ENCODE results near the gene RYR3. TPM values are rescaled to one million over a fixed set of nuclear protein-coding genes. Genes with fewer than 3 reads are reported as not detected.

Gene RYR3
- total and polyA plus RNA-seq, 10 of the 15 experiments (the other 5 are each of a cell fraction or from before 2014, with no cell fraction given) = under 0.01 to 0.44 (median 0.16) TPM; not detected in 5

DNA sequence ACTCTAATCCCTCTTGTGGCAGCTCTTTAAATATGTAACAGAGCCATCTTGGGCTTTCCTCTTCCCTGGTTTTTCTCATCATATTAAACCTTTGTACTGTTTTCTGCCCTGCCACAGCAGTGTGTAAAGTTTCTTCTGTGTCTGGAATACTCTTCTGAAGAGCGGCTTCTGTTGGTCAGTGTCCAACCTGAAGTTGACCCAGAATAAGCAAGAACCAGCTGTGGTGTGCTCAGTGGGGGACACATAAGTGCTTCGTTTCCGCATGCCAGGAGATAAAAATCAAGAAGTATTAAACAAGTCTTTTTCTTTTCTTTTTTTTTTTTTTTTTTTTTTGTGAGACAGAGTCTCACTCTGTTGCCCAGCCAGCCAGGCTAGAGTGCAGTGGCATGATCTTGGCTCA is 484.3 kb downstream of the RYR3 start:
- Histone ChIP-seq H3K9ac (ENCODE audit: control insufficient read depth, insufficient read depth, low read length) (no peak overlapping the region), H3K79me2 (ENCODE audit: control insufficient read depth, insufficient read depth, low read length) (no peaks in the 10 kb centered on the region), H3K4me3 (no peak overlapping the region), H3K36me3 (ENCODE audit: control insufficient read depth in 2 of 2, insufficient read depth in 2 of 2, low read length in 1 of 2) (no peaks in the 10 kb centered on the region), H3K9me3 (replicated peaks; ENCODE audit: control insufficient read depth, insufficient read depth, low read length) (no peaks in the 10 kb centered on the region), H3K4me2 (ENCODE audit: control insufficient read depth, insufficient read depth) (no peak overlapping the region), H3K4me1 (ENCODE audit: control insufficient read depth, insufficient read depth, low read length) (no peaks in the 10 kb centered on the region), H4K20me1 (ENCODE audit: control insufficient read depth, insufficient read depth) (no peaks in the 10 kb centered on the region), H3K27me3 (replicated peaks in 1 of 2; ENCODE audit: control insufficient read depth in 2 of 2, insufficient read depth in 2 of 2, low read length in 1 of 2) (no peaks in the 10 kb centered on the region; a peak in 1 of 4 replicates), H3K27ac (ENCODE audit: control insufficient read depth, insufficient read depth) (no peak overlapping the region), H2AFZ (ENCODE audit: control insufficient read depth, low read depth, low read length) (no peak overlapping the region)
- ChIA-PET RAD21 (ENCODE audit: unreplicated experiment) (no interaction called here), POLR2A (no interaction called here), CTCF (interaction anchor here (1.0 kb wide), 1 partner anchor 59 kb away, joined by 3 read pairs; no protein-coding TSS in a partner anchor), SMC1A (ENCODE audit: uncharacterized antibody, unreplicated experiment) (no interaction called here)
- 83% methylated on average over 3 of the region's 3 CpGs for WGBS (ENCODE audit: insufficient coverage, insufficient replicate concordance, low lambda C conversion rate, missing lambda C conversion rate)
- in situ Hi-C loops (cut with MboI) (no loop called here), intact Hi-C loops (cut with micrococcal nuclease; ENCODE audit: unreplicated experiment) (no loop called here)
- FAIRE-seq (no peak), DNase-seq (ENCODE audit: low read depth, low spot score) (no peak), ATAC-seq (no peak)
- BruUV-seq (replicated peaks) = no TSS peak
- TF ChIP-seq ESRRA (IDR thresholded peaks at IDR 0.05; ENCODE audit: low read length) (no peak), WRNIP1 (IDR thresholded peaks at IDR 0.05; ENCODE audit: borderline replicate concordance, low read depth, low read length) (no peak), MEF2A (IDR thresholded peaks at IDR 0.05; ENCODE audit: insufficient read depth, low read depth, low read length) (no peak), NFXL1 (IDR thresholded peaks at IDR 0.05; ENCODE audit: borderline replicate concordance) (no peak), TCF7 (IDR thresholded peaks at IDR 0.05; ENCODE audit: borderline replicate concordance) (no peak), ZNF217 (IDR thresholded peaks at IDR 0.05) (no peak), HCFC1 (IDR thresholded peaks at IDR 0.05; ENCODE audit: low read length) (no peak), NFYB (IDR thresholded peaks at IDR 0.05; ENCODE audit: insufficient read depth, low read depth, low read length) (no peak), CREB1 (IDR thresholded peaks at IDR 0.05; ENCODE audit: low read depth) (no peak), POLR2AphosphoS5 (IDR thresholded peaks at IDR 0.05; ENCODE audit: low read length) (no peak)
- TF ChIP-seq, protein P1, sequence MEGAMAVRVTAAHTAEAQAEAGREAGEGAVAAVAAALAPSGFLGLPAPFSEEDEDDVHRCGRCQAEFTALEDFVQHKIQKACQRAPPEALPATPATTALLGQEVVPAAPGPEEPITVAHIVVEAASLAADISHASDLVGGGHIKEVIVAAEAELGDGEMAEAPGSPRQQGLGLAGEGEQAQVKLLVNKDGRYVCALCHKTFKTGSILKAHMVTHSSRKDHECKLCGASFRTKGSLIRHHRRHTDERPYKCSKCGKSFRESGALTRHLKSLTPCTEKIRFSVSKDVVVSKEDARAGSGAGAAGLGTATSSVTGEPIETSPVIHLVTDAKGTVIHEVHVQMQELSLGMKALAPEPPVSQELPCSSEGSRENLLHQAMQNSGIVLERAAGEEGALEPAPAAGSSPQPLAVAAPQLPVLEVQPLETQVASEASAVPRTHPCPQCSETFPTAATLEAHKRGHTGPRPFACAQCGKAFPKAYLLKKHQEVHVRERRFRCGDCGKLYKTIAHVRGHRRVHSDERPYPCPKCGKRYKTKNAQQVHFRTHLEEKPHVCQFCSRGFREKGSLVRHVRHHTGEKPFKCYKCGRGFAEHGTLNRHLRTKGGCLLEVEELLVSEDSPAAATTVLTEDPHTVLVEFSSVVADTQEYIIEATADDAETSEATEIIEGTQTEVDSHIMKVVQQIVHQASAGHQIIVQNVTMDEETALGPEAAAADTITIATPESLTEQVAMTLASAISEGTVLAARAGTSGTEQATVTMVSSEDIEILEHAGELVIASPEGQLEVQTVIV (IDR thresholded peaks at IDR 0.05; ENCODE audit: borderline replicate concordance, partially characterized antibody) = no peak
- TF ChIP-seq, protein P2, sequence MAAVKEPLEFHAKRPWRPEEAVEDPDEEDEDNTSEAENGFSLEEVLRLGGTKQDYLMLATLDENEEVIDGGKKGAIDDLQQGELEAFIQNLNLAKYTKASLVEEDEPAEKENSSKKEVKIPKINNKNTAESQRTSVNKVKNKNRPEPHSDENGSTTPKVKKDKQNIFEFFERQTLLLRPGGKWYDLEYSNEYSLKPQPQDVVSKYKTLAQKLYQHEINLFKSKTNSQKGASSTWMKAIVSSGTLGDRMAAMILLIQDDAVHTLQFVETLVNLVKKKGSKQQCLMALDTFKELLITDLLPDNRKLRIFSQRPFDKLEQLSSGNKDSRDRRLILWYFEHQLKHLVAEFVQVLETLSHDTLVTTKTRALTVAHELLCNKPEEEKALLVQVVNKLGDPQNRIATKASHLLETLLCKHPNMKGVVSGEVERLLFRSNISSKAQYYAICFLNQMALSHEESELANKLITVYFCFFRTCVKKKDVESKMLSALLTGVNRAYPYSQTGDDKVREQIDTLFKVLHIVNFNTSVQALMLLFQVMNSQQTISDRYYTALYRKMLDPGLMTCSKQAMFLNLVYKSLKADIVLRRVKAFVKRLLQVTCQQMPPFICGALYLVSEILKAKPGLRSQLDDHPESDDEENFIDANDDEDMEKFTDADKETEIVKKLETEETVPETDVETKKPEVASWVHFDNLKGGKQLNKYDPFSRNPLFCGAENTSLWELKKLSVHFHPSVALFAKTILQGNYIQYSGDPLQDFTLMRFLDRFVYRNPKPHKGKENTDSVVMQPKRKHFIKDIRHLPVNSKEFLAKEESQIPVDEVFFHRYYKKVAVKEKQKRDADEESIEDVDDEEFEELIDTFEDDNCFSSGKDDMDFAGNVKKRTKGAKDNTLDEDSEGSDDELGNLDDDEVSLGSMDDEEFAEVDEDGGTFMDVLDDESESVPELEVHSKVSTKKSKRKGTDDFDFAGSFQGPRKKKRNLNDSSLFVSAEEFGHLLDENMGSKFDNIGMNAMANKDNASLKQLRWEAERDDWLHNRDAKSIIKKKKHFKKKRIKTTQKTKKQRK (IDR thresholded peaks at IDR 0.05; ENCODE audit: low read depth, low read length) = no peak
- TF ChIP-seq, protein P3, sequence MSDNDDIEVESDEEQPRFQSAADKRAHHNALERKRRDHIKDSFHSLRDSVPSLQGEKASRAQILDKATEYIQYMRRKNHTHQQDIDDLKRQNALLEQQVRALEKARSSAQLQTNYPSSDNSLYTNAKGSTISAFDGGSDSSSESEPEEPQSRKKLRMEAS (IDR thresholded peaks at IDR 0.05; ENCODE audit: low read depth, low read length) = no peak
- TF ChIP-seq, protein P4, sequence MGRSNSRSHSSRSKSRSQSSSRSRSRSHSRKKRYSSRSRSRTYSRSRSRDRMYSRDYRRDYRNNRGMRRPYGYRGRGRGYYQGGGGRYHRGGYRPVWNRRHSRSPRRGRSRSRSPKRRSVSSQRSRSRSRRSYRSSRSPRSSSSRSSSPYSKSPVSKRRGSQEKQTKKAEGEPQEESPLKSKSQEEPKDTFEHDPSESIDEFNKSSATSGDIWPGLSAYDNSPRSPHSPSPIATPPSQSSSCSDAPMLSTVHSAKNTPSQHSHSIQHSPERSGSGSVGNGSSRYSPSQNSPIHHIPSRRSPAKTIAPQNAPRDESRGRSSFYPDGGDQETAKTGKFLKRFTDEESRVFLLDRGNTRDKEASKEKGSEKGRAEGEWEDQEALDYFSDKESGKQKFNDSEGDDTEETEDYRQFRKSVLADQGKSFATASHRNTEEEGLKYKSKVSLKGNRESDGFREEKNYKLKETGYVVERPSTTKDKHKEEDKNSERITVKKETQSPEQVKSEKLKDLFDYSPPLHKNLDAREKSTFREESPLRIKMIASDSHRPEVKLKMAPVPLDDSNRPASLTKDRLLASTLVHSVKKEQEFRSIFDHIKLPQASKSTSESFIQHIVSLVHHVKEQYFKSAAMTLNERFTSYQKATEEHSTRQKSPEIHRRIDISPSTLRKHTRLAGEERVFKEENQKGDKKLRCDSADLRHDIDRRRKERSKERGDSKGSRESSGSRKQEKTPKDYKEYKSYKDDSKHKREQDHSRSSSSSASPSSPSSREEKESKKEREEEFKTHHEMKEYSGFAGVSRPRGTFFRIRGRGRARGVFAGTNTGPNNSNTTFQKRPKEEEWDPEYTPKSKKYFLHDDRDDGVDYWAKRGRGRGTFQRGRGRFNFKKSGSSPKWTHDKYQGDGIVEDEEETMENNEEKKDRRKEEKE (IDR thresholded peaks at IDR 0.05) = no peak
